ENCODE data around the gene MYBPH.
A peak's percentile ranks its signal among the peaks of the same experiment; 100 is the strongest.

The MYBPH gene

GRCh38 chr1:203175237-203175826 is at the start of gene MYBPH:
TSS of gene MYBPH (minus strand) at chr1:203175826. CDS start at chr1:203175755, 71 bp downstream.
- no peak for DNase-seq

GRCh38 chr1:203225071-203225470 is 49.4 kb upstream of the MYBPH start:
- no peak for DNase-seq

GRCh38 chr1:203223012-203223775 is 47.6 kb upstream of the MYBPH start:
- no peak for DNase-seq

GRCh38 chr1:203219934-203220333 is 44.3 kb upstream of the MYBPH start:
- DNase-seq = no peak

- DNase-seq = no peak
Observed at GRCh38 chr1:203219171-203219570, 43.5 kb upstream of the MYBPH start.

- DNase-seq = no peak
Observed at GRCh38 chr1:203217668-203218067, 42.0 kb upstream of the MYBPH start.

GRCh38 chr1:203217139-203217655 is 41.6 kb upstream of the MYBPH start:
- DNase-seq = no peak

- peak; percentile 62 for DNase-seq
Observed at GRCh38 chr1:203216274-203217138, 40.9 kb upstream of the MYBPH start.

GRCh38 chr1:203215573-203215972 is 39.9 kb upstream of the MYBPH start:
- no peak for DNase-seq

- DNase-seq = no peak
Observed at GRCh38 chr1:203214871-203215270, 39.2 kb upstream of the MYBPH start.

- no peak for DNase-seq
Observed at GRCh38 chr1:203213126-203213525, 37.5 kb upstream of the MYBPH start.

- no peak for DNase-seq
Observed at GRCh38 chr1:203211812-203212211, 36.2 kb upstream of the MYBPH start.

- no peak for DNase-seq
Observed at GRCh38 chr1:203210988-203211387, 35.4 kb upstream of the MYBPH start.

GRCh38 chr1:203210350-203210749 is 34.7 kb upstream of the MYBPH start:
- no peak for DNase-seq

- no peak for DNase-seq
Observed at GRCh38 chr1:203208181-203208580, 32.6 kb upstream of the MYBPH start.

- no peak for DNase-seq
Observed at GRCh38 chr1:203207751-203208150, 32.1 kb upstream of the MYBPH start.

- no peak for DNase-seq
Observed at GRCh38 chr1:203206129-203206687, 30.6 kb upstream of the MYBPH start.

GRCh38 chr1:203204756-203205155 is 29.1 kb upstream of the MYBPH start:
- DNase-seq = no peak

GRCh38 chr1:203202431-203203245 is 27.0 kb upstream of the MYBPH start:
- DNase-seq = no peak

GRCh38 chr1:203201516-203202205 is 26.0 kb upstream of the MYBPH start:
- DNase-seq = no peak

GRCh38 chr1:203200916-203201315 is 25.3 kb upstream of the MYBPH start:
- DNase-seq = no peak

Data from CD4-positive, alpha-beta T cell treated with Interleukin-21 for 1 hour (primary cell).